DMS153 (cell line): Measurements from ENCODE around the gene DNAJC30.
"Not testable (repeated sequence)": the region's sequence is repeated elsewhere in the genome, so short reads cannot be mapped to it uniquely, and the experiment has no call there.

ENCODE experiments used
- DNase-seq: peaks from one replicate; lab custom pipeline; 2025; lab: John Stamatoyannopoulos, UW

Gene DNAJC30

GRCh38 chr7:73680501-73680900 lies 2.8 kb downstream of the DNAJC30 start:
- DNase-seq = no peak

GRCh38 chr7:73679709-73680108 lies 3.5 kb downstream of the DNAJC30 start:
- DNase-seq = no peak

GRCh38 chr7:73678862-73679261 lies 4.4 kb downstream of the DNAJC30 start:
- no peak for DNase-seq

DNA sequence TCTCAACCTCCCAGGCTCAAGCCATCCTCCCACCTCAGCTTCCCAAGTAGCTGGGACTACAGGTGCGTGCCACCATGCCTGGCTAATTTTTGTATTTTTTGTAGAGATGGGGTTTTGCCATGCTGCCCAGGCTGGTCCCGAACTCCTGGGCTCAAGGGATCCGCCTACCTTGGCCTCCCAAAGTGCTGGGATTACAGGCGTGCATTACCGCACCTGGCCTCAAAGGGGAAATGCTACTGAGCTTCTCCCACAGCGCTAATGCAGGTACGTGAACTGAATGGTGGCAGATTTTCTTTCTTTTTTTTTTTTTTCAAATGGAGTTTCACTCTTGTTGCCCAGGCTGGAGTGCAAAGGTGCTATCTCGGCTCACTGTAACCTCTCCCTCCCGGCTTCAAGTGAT lies 7.2 kb downstream of the DNAJC30 start:
- DNase-seq = not testable (repeated sequence)

GRCh38 chr7:73674468-73675124 lies 8.7 kb downstream of the DNAJC30 start:
- no peak for DNase-seq

DNA sequence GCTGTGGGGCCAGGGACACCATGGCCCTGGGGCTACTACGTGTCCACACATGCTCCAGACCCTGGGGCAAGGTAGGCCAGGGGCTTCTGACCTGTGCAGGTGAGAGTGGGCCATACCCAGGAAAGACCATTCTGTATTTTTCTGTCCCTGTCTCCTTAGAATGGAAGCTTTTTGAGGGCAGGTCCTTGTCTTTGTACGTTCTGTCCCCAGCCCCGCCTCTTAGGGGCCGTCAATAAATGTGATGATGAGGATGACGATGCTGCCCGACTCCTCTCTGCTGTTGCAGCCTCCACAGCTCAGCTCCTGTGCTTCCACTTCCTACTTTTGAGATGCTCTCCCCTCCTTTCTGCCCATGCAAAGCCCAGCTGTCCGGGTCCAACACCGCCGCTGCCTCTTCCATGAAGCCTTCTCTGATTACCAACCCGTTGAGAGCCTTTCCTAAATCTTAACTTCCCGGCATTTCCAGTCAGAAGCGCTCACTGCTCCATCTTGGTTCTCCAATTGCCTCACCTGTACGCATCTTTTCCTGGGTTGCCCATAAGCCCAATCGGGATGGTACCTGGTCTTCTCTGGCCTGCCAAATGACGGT lies 11.3 kb downstream of the DNAJC30 start:
- no peak for DNase-seq

DNA sequence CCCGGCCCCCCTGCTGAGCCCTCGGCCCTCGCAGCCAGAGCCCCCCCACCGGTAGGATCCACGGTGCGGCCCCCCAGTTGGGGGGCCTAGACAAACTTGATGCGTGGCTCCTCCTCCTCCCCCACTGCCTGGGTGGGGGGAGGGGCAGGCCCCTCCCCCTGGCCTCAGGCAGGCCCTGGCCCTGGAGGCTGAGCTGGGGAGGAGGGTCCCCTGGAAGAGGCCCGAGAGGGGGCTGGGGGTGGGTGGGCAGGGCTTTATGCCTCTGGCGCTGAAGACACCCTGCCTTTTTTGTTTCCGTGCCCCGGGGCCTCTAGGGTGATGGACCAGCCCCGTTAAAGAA lies 12.0 kb downstream of the DNAJC30 start:
- no peak for DNase-seq

DNA sequence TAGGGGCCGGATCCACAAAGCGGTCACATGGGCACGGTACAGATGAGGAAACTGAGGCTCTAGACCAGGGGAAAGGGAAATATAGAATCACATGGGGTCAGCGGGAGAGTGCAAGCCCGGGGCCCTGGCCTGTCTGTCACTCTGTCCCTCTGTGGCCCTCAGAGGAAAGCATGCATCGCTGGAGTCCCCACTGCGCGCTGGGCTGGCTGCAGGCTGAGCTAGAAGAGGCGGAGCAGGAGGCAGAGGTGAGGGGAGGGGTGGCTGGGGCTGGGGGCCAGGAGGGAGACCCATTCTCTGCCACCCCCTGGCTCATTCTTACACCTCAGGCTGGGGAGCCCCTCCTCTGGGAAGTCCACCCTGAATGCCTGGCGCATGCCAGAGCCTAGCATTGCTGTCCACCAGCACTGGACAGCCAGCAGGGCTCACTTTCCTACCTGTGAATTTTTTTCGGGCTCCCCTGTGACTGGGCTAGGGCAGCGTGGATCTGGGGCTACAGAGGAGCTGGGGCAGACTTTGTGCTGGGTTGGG lies 13.3 kb downstream of the DNAJC30 start:
- no peak for DNase-seq

DNA sequence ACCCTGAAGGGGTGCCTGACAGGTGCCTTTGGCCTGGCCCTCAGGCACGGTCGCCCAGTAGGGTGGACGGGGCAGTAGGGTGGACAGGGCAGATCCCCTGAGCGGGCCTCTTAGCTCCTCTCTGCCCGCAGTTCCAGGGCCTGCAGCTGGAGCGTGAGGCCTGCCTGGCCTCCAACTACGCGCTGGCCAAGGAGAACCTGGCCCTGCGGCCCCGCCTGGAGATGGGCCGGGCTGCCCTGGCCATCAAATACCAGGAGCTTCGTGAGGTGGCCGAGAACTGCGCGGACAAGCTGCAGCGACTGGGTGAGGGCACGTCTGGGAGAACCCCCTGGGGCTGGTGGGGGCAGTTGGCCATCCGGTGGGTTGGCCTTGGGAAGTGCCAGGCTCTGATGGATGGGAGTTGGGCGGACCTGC lies 14.0 kb downstream of the DNAJC30 start:
- DNase-seq = no peak

DNA sequence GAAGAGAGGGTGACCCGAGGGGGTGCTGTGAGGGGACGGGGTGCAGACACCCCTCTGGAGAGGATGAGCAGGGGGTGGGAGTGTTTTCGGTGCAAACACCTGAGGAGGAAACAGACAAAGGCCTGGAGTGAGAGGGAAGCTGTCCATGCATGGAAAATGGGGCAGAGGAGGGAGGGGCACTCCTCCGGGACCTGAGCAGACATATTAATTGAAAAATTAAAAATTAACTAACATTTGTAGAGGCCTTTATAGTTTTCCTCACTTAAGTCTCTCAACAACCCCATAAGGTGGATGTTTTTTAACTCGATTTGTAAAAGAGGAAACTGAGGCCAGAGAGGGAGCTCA lies 14.4 kb downstream of the DNAJC30 start:
- DNase-seq = no peak

- no peak for DNase-seq
These were observed 15.0 kb downstream of the DNAJC30 start for GRCh38 chr7:73668103-73668885.

GRCh38 chr7:73667344-73668102 lies 15.7 kb downstream of the DNAJC30 start, which contains the start of gene VPS37D:
Gene VPS37D (plus strand): TSS chr7:73667831. CDS start chr7:73667959, 128 bp downstream.
- DNase-seq = peak; percentile 74

GRCh38 chr7:73663033-73663432 lies 20.2 kb downstream of the DNAJC30 start:
- DNase-seq = no peak

- not testable (repeated sequence) for DNase-seq
These were observed 22.7 kb downstream of the DNAJC30 start for GRCh38 chr7:73660594-73660993.

GRCh38 chr7:73659983-73660382 lies 23.3 kb downstream of the DNAJC30 start:
- DNase-seq = no peak

GRCh38 chr7:73655309-73655708 lies 27.9 kb downstream of the DNAJC30 start:
- DNase-seq = not testable (repeated sequence)

DNA sequence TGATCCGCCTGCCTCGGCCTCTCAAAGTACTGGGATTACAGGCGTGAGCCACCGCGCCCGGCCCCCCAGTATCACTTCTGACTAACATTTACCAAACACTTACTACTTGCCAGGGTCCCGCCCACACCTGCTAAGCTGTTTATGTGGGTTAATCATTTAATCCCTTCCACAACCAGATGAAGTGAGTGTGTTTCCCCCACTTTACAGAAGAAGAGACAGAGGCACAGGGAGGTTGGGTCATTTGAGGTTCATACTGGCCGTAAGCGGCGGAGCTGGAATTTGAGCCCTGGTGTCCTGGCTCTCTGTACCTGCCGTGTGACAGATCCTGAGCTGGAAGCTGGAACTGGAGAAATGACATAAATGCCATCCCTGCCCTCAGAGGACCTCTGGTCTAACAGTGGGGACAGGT lies 30.7 kb downstream of the DNAJC30 start:
- no peak for DNase-seq

GRCh38 chr7:73650524-73650923 lies 32.7 kb downstream of the DNAJC30 start:
- DNase-seq = no peak

GRCh38 chr7:73649576-73649975 lies 33.7 kb downstream of the DNAJC30 start:
- no peak for DNase-seq

DNA sequence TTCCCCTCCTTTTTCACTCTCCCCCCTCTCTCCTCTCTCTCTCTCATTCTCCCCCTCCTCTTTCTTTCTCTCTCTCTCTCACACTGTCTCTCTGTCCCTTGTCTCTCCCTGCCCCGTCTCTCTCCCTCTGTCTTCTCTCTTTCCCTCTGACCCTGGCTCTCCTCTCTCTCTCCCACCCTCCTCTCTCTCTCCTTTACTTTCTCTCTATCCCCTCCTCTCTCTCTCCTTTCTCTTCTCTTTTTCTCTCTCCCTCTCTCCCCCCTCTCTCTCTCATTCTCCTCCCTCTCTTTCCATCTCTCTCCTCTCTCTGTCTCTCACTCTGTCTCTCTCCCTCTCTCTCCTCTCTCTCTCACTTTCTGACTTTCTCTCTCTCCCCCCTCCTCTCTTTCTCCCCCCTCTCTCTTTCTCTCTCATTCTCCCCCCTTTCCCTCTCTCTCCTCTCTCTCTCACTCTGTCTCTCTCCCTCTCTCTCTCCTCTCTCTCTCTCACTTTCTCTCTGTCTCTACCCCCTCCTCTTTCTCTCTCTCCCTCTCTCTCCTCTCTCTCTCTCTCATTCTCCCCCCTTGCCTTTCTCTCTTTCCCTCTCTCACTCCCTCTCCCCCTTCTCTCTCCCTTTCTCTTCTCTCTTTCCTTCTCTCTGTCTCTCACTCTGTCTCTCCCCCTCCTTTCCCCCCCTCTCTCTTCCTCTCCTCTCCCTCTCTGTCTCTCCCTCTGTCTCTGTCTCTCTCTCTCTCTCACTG lies 34.5 kb downstream of the DNAJC30 start:
- DNase-seq = no peak

DNA sequence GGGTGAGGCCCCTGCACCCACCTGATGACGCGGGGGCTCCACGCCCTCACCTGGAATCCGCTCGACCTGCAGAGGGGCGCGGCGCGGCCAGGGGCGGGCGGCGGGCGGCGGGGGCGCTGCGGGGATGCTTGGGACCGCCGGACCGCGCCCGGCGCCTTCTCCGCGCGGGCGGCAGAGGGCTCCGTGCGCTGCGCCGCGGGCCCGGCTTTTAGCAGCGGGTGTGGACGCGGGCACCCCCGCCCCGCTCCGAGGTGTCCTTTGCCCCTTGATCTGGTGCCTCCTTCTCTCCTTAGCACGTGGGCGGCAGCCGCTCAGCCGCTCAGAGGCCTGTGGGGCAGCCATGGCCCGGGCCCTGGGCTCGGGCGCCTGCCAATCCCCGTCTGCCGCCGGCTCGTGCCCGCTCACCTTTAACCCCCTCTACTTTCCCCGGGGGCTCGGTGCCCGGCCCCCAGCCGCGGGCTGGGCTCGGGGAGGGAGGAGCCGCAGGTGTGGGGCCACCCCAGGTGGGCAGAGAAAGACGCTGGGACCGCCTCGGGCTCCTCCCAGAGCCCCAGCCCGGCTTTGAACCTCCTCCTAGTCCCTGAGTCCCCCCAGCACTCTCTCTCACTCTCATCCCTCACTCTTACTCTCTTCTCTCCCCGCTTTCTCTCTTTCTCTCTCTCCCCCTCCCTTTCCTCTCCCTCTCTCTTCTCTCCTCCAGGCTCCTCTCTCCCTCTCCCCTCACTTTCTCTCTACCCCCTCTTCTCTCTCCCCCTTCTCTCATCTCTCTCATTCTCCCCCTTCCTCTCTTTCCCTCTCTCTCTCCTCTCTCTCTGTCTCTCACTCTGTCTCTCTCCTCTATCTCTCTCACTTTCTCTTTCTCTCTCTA lies 35.3 kb downstream of the DNAJC30 start:
- DNase-seq = no peak
